GM23338 (cell line): ENCODE results near the gene MARCKS.

Experiments used
- EZH2 ChIP-seq: fragments of 200-600 bp; sonication (generic); IDR thresholded peaks from one replicate; pipeline ENCODE4 v1.8.0; 2017; ENCODE audit warnings: antibody characterized with exemption, mild to moderate bottlenecking, low read depth; ENCODE audit not compliant: unreplicated experiment
- EZH2phosphoT487 ChIP-seq: fragments of 200-600 bp; sonication (generic); IDR thresholded peaks from one replicate; pipeline ENCODE4 v1.8.1; 2018; ENCODE audit warnings: antibody characterized with exemption; ENCODE audit not compliant: unreplicated experiment
- JUNB ChIP-seq: IDR thresholded peaks from one replicate; pipeline ENCODE4 v1.6.1; 2016; ENCODE audit warnings: antibody characterized with exemption; ENCODE audit not compliant: unreplicated experiment
- POLR2AphosphoS5 ChIP-seq: IDR thresholded peaks from 2 replicates; pipeline ENCODE4 v1.6.1; 2016; ENCODE audit warnings: antibody characterized with exemption, low read depth
- STAT1 ChIP-seq: IDR thresholded peaks from one replicate; pipeline ENCODE4 v1.6.1; 2016; ENCODE audit warnings: antibody characterized with exemption; ENCODE audit not compliant: unreplicated experiment
- ZNF331 ChIP-seq: fragments of 250-450 bp; sonication (Bioruptor Pico); IDR thresholded peaks from 2 replicates; pipeline ENCODE4 v1.5.0; 2020; ENCODE audit warnings: low read depth, mild to moderate bottlenecking, moderate library complexity
- TF ChIP-seq, protein P1 (sequence below), 2 experiments: fragments of 200-600 bp in 1 of 2; sonication (generic) in 1 of 2; conservative IDR thresholded peaks; 2 replicates each; pipeline versions ENCODE4 v1.5.1 to v1.6.1; 2016 to 2017; ENCODE audit warnings: antibody characterized with exemption in 2 of 2, low read depth in 2 of 2, mild to moderate bottlenecking in 2 of 2, moderate library complexity in 1 of 2
- TF ChIP-seq, protein P2 (sequence below): IDR thresholded peaks from one replicate; pipeline ENCODE4 v1.6.1; 2018; ENCODE audit warnings: antibody characterized with exemption; ENCODE audit not compliant: unreplicated experiment

GRCh38 chr6:113821445-113821844, 35.7 kb upstream of the MARCKS start:
- TF ChIP-seq POLR2AphosphoS5 (no peak), EZH2 (no peak), ZNF331 (CRISPR knock-in tag) (no peak), EZH2phosphoT487 (no peak), JUNB (no peak), STAT1 (no peak)
- TF ChIP-seq, protein P1, sequence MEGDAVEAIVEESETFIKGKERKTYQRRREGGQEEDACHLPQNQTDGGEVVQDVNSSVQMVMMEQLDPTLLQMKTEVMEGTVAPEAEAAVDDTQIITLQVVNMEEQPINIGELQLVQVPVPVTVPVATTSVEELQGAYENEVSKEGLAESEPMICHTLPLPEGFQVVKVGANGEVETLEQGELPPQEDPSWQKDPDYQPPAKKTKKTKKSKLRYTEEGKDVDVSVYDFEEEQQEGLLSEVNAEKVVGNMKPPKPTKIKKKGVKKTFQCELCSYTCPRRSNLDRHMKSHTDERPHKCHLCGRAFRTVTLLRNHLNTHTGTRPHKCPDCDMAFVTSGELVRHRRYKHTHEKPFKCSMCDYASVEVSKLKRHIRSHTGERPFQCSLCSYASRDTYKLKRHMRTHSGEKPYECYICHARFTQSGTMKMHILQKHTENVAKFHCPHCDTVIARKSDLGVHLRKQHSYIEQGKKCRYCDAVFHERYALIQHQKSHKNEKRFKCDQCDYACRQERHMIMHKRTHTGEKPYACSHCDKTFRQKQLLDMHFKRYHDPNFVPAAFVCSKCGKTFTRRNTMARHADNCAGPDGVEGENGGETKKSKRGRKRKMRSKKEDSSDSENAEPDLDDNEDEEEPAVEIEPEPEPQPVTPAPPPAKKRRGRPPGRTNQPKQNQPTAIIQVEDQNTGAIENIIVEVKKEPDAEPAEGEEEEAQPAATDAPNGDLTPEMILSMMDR (conservative IDR thresholded peaks at IDR 0.05; ENCODE audit: low read depth in 2 of 2): no peak
- TF ChIP-seq, protein P2, sequence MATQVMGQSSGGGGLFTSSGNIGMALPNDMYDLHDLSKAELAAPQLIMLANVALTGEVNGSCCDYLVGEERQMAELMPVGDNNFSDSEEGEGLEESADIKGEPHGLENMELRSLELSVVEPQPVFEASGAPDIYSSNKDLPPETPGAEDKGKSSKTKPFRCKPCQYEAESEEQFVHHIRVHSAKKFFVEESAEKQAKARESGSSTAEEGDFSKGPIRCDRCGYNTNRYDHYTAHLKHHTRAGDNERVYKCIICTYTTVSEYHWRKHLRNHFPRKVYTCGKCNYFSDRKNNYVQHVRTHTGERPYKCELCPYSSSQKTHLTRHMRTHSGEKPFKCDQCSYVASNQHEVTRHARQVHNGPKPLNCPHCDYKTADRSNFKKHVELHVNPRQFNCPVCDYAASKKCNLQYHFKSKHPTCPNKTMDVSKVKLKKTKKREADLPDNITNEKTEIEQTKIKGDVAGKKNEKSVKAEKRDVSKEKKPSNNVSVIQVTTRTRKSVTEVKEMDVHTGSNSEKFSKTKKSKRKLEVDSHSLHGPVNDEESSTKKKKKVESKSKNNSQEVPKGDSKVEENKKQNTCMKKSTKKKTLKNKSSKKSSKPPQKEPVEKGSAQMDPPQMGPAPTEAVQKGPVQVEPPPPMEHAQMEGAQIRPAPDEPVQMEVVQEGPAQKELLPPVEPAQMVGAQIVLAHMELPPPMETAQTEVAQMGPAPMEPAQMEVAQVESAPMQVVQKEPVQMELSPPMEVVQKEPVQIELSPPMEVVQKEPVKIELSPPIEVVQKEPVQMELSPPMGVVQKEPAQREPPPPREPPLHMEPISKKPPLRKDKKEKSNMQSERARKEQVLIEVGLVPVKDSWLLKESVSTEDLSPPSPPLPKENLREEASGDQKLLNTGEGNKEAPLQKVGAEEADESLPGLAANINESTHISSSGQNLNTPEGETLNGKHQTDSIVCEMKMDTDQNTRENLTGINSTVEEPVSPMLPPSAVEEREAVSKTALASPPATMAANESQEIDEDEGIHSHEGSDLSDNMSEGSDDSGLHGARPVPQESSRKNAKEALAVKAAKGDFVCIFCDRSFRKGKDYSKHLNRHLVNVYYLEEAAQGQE: no peak
